GM19463 (cell line): ENCODE data around the gene POLR1D.

Experiments
- ATAC-seq: cut with Tn5 transposase; IDR thresholded peaks from one replicate; pipeline ENCODE4 v1.9.1; 2021; ENCODE audit warnings: mild to moderate bottlenecking, moderate library complexity; ENCODE audit not compliant: unreplicated experiment

The POLR1D gene

DNA sequence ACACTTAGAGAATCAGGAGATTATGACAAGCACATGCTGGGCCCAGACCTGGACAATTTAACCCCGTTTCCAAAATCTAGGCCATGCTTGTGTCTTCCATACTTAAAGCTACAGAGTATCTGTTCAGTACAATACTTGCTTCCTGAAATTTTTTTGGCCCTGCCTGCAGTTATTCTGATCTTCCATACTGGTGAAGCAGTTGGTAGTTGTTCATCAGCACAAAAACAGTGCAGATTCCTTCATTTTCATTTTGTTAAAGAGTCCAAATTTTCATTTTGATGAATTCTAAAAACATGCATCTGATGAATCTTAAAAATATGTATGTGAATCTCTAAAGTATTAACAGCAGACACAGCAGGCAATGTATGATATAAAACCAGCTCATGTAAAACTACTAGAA, 49.2 kb downstream of the POLR1D start:
- ATAC-seq = no peak

DNA sequence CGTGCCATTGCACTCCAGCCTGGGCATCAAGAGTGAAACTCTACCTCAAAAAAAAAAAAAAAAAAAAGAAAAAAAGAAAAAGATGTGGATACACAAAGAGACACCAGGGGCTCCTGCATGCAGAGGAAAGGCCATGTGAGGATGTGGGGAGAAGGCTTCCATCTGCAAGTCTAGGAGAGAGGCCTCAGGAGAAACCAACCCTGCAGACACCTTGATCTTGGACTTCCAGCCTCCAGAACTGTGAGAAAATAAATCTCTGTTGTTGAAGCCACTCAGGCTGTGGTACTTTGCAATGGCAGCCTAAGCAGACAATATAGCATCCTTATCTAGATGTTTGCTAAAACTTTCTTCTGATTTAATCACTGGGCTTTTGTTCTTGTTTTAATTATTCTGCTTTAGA, 50.3 kb downstream of the POLR1D start:
- no peak for ATAC-seq
